WTC11 (cell line): Measurements from ENCODE around the gene GALNT2. TPM values are rescaled to one million over a fixed set of nuclear protein-coding genes. Genes with fewer than 3 reads are reported as not detected.

ENCODE experiments used
- ATAC-seq: fragments of 200-7000 bp; cut with Tn5 transposase; 2 replicates; pipeline ENCODE4 v1.10.0; 2021; ENCODE audit warnings: mild to moderate bottlenecking, moderate library complexity
- CTCF ChIA-PET: fragments of 300-600 bp; sonication (Branson Sonifier 250); formaldehyde crosslinking; loops from one replicate; lab custom pipeline; 2021; ENCODE audit warnings: antibody characterized with exemption; lab: Charles Lee
- POLR2A ChIA-PET: fragments of 350-600 bp; sonication (Branson Sonifier 250); formaldehyde crosslinking; loops from one replicate; lab custom pipeline; 2021; ENCODE audit warnings: antibody characterized with exemption; lab: Charles Lee
- DNase-seq: peaks from one replicate; pipeline ENCODE4 v3.0.0; 2021; ENCODE audit warnings: low spot score
- H3K27ac Mint-ChIP-seq: 2 replicates; pipeline ENCODE4 v1.8.0; 2021; ENCODE audit warnings: mixed read lengths
- H3K27me3 Mint-ChIP-seq: 2 replicates; pipeline ENCODE4 v1.8.0; 2021; ENCODE audit warnings: low read depth, mild to moderate bottlenecking, moderate library complexity, mixed read lengths
- H3K36me3 Mint-ChIP-seq: 2 replicates; pipeline ENCODE4 v1.8.0; 2021; ENCODE audit warnings: mixed read lengths
- H3K4me1 Mint-ChIP-seq: 2 replicates; pipeline ENCODE4 v1.8.0; 2022; ENCODE audit warnings: mixed read lengths
- H3K4me3 Mint-ChIP-seq: 2 replicates; pipeline ENCODE4 v1.8.0; 2021; ENCODE audit warnings: mild to moderate bottlenecking, moderate library complexity, mixed read lengths
- H3K9me3 Mint-ChIP-seq: 2 replicates; pipeline ENCODE4 v1.8.0; 2021; ENCODE audit warnings: mixed read lengths
- FOXK1 ChIP-seq: sonication (generic); formaldehyde crosslinking; IDR thresholded peaks from 2 replicates; pipeline ENCODE4 v1.8.0; 2022; ENCODE audit warnings: mild to moderate bottlenecking, moderate library complexity, missing genetic modification reagents
- HMGXB4 ChIP-seq: sonication (generic); formaldehyde crosslinking; IDR thresholded peaks from 2 replicates; pipeline ENCODE4 v1.8.1; 2023; ENCODE audit warnings: mild to moderate bottlenecking, moderate library complexity, missing genetic modification reagents
- IRF2 ChIP-seq: sonication (generic); formaldehyde crosslinking; IDR thresholded peaks from 2 replicates; pipeline ENCODE4 v1.8.0; 2022; ENCODE audit warnings: low read depth, missing genetic modification reagents, borderline replicate concordance
- JAZF1 ChIP-seq: fragments of 250-450 bp; sonication (Bioruptor Pico); IDR thresholded peaks from 2 replicates; pipeline ENCODE4 v1.9.0; 2021; ENCODE audit warnings: moderate library complexity, mild to moderate bottlenecking, inconsistent platforms
- JUN ChIP-seq: sonication (generic); formaldehyde crosslinking; IDR thresholded peaks from 2 replicates; pipeline ENCODE4 v1.8.0; 2023; ENCODE audit warnings: mild to moderate bottlenecking, missing genetic modification reagents
- KAT7 ChIP-seq: sonication (generic); formaldehyde crosslinking; IDR thresholded peaks from 2 replicates; pipeline ENCODE4 v1.8.1; 2023; ENCODE audit warnings: missing genetic modification reagents, mild to moderate bottlenecking, borderline replicate concordance
- MAX ChIP-seq: sonication (generic); formaldehyde crosslinking; IDR thresholded peaks from 2 replicates; pipeline ENCODE4 v1.8.0; 2022; ENCODE audit warnings: mild to moderate bottlenecking, missing genetic modification reagents
- MYBL2 ChIP-seq: sonication (generic); formaldehyde crosslinking; IDR thresholded peaks from 2 replicates; pipeline ENCODE4 v1.8.1; 2023; ENCODE audit warnings: mild to moderate bottlenecking, moderate library complexity, missing genetic modification reagents
- NFATC4 ChIP-seq: fragments of 250-450 bp; sonication (Bioruptor Pico); IDR thresholded peaks from 2 replicates; pipeline ENCODE4 v1.9.0; 2021; ENCODE audit warnings: mild to moderate bottlenecking
- NR1H2 ChIP-seq: sonication (generic); formaldehyde crosslinking; IDR thresholded peaks from 2 replicates; pipeline ENCODE4 v1.9.0; 2021; ENCODE audit warnings: mild to moderate bottlenecking, moderate library complexity, missing genetic modification reagents
- SMAD3 ChIP-seq: sonication (generic); formaldehyde crosslinking; IDR thresholded peaks from 2 replicates; pipeline ENCODE4 v1.8.0; 2022; ENCODE audit warnings: missing genetic modification reagents, mild to moderate bottlenecking, borderline replicate concordance
- SP1 ChIP-seq: sonication (generic); formaldehyde crosslinking; conservative IDR thresholded peaks from 2 replicates; pipeline ENCODE4 v1.8.1; 2022; ENCODE audit warnings: missing genetic modification reagents
- TCF7 ChIP-seq: sonication (generic); formaldehyde crosslinking; IDR thresholded peaks from 2 replicates; pipeline ENCODE4 v1.8.0; 2022; ENCODE audit warnings: mild to moderate bottlenecking, low read depth, missing genetic modification reagents, moderate library complexity
- TP53 ChIP-seq: sonication (generic); formaldehyde crosslinking; IDR thresholded peaks from 2 replicates; pipeline ENCODE4 v1.8.1; 2023; ENCODE audit warnings: mild to moderate bottlenecking, missing genetic modification reagents
- total RNA-seq: library from RNA; stranded (reverse); gene quantifications from 3 replicates; pipeline ENCODE4 v1.2.3, GENCODE V29; 2021
- TF ChIP-seq, protein P1 (sequence below): sonication (generic); formaldehyde crosslinking; IDR thresholded peaks from 2 replicates; pipeline ENCODE4 v1.8.0; 2023; ENCODE audit warnings: missing genetic modification reagents, mild to moderate bottlenecking, borderline replicate concordance
- TF ChIP-seq, protein P2 (sequence below): sonication (generic); formaldehyde crosslinking; IDR thresholded peaks from 2 replicates; pipeline ENCODE4 v1.8.1; 2022; ENCODE audit warnings: missing genetic modification reagents, borderline replicate concordance

GALNT2 gene
- total RNA-seq, 1 experiment from 2014 or later: 74.8 TPM

GRCh38 chr1:230066031-230066430, 1.0 kb upstream of the GALNT2 start (continued):
- no peak for TF ChIP-seq NR1H2 (CRISPR knock-in tag)

DNA sequence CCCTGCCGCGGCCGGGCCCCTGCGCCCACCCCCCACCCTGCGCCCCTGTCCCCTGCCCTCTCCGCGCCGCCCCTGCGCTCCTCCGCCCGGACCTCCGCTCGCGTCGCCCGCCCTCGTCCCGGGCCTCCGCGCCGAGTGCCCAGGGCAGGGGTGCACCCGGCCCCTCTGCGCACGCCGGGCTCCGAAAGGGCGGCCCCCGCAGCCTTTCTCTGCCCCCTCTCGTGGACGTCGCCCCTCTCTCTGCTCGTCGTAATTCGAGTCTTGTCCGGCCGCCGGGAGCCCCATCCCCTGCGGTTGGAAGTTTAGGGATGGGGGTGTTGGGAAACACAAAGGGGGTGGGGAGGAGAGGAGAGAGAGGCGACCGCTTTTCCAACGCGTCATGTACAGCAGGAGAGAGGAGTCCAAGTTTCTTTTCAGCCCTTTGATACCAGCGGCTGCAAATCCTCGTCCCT, 407 bp downstream of the GALNT2 start:
- Mint-ChIP-seq H3K27me3 (peaks cover 12% of the 10 kb centered on the region), H3K4me1 (peaks cover 47% of the 10 kb centered on the region), H3K4me3 (peak overlapping the region; percentile 83), H3K36me3 (peaks cover 3% of the 10 kb centered on the region), H3K9me3 (peaks cover 8% of the 10 kb centered on the region), H3K27ac (no peak overlapping the region)
- CTCF ChIA-PET: no interaction called here
- ATAC-seq (peak; percentile 25), DNase-seq (peak; percentile 37)
- POLR2A ChIA-PET: no interaction called here
- peak; percentile 47; the same call in 1 of the 2 replicates for TF ChIP-seq HMGXB4 (CRISPR knock-in tag)
- TF ChIP-seq IRF2 (CRISPR knock-in tag): no peak
- no peak for TF ChIP-seq MAX (CRISPR knock-in tag)
- peak; percentile 18; the same call in 1 of the 2 replicates for TF ChIP-seq JUN (CRISPR knock-in tag)

DNA sequence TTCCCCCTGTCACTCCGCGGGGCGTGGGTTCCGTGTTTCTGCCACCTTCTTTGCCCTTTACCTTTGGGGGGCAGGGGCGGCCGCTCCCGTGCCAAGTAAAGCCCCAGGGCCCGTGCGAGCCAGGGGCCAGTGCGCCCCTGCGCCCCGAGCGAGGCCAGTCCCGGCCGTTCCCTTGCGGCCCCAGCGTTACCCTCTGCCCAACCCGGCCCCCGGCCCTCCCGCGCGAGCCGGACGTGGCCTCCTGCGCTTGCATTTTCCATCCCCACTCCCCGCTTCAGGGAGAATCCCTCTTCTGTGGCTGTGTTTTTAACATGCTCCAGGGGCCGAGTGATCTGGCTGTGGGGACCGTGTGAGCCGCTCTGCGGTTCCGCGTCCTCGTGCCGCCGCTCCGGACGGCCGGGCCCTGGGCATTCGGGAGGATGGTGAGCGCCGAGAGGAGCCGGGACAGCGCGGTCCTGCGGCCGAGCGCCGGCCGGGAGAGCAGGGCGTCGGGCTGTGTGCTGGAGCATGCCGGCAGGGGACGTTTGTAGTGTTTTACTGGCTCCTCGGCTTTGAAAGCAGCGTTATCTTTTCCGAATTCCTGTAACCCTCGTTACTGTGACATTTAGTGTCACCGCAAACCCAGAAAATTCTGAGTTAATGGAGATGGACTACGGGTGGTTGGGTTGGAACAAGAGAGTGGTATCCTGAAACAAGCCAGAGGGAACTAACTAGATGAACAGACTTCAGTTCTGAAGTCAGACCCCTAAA, 1.0 kb downstream of the GALNT2 start:
- ChIA-PET CTCF (no interaction called here), POLR2A (no interaction called here)
- Mint-ChIP-seq H3K27me3 (peaks cover 12% of the 10 kb centered on the region), H3K27ac (no peak overlapping the region), H3K36me3 (no peaks in the 10 kb centered on the region), H3K9me3 (peaks cover 4% of the 10 kb centered on the region), H3K4me1 (peaks cover 53% of the 10 kb centered on the region), H3K4me3 (peak overlapping the region; percentile 83)
- TF ChIP-seq JAZF1 (CRISPR knock-in tag) (no peak), MYBL2 (CRISPR knock-in tag) (peak; percentile 54; the same call in 1 of the 2 replicates), NFATC4 (no peak), TCF7 (CRISPR knock-in tag) (no peak), FOXK1 (CRISPR knock-in tag) (peak; percentile 31; the same call in 1 of the 2 replicates), SP1 (0 out of 2 replicates have a peak, but pooled peaks have one; percentile 5), TP53 (CRISPR knock-in tag) (no peak), KAT7 (peak; percentile 86; the same call in 1 of the 2 replicates), SMAD3 (CRISPR knock-in tag) (no peak)
- TF ChIP-seq, protein P1, sequence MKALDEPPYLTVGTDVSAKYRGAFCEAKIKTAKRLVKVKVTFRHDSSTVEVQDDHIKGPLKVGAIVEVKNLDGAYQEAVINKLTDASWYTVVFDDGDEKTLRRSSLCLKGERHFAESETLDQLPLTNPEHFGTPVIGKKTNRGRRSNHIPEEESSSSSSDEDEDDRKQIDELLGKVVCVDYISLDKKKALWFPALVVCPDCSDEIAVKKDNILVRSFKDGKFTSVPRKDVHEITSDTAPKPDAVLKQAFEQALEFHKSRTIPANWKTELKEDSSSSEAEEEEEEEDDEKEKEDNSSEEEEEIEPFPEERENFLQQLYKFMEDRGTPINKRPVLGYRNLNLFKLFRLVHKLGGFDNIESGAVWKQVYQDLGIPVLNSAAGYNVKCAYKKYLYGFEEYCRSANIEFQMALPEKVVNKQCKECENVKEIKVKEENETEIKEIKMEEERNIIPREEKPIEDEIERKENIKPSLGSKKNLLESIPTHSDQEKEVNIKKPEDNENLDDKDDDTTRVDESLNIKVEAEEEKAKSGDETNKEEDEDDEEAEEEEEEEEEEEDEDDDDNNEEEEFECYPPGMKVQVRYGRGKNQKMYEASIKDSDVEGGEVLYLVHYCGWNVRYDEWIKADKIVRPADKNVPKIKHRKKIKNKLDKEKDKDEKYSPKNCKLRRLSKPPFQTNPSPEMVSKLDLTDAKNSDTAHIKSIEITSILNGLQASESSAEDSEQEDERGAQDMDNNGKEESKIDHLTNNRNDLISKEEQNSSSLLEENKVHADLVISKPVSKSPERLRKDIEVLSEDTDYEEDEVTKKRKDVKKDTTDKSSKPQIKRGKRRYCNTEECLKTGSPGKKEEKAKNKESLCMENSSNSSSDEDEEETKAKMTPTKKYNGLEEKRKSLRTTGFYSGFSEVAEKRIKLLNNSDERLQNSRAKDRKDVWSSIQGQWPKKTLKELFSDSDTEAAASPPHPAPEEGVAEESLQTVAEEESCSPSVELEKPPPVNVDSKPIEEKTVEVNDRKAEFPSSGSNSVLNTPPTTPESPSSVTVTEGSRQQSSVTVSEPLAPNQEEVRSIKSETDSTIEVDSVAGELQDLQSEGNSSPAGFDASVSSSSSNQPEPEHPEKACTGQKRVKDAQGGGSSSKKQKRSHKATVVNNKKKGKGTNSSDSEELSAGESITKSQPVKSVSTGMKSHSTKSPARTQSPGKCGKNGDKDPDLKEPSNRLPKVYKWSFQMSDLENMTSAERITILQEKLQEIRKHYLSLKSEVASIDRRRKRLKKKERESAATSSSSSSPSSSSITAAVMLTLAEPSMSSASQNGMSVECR (CRISPR knock-in tag): no peak; the same call in 1 of the 2 replicates
- TF ChIP-seq, protein P2, sequence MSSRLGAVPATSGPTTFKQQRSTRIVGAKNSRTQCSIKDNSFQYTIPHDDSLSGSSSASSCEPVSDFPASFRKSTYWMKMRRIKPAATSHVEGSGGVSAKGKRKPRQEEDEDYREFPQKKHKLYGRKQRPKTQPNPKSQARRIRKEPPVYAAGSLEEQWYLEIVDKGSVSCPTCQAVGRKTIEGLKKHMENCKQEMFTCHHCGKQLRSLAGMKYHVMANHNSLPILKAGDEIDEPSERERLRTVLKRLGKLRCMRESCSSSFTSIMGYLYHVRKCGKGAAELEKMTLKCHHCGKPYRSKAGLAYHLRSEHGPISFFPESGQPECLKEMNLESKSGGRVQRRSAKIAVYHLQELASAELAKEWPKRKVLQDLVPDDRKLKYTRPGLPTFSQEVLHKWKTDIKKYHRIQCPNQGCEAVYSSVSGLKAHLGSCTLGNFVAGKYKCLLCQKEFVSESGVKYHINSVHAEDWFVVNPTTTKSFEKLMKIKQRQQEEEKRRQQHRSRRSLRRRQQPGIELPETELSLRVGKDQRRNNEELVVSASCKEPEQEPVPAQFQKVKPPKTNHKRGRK: no peak
- peak; percentile 4; the same call in 1 of the 2 replicates for ATAC-seq
- DNase-seq: peak; percentile 47
